Measurements from ENCODE around the gene C16orf87.
A peak's percentile ranks its signal among the peaks of the same experiment; 100 is the strongest.

C16orf87 gene

DNA sequence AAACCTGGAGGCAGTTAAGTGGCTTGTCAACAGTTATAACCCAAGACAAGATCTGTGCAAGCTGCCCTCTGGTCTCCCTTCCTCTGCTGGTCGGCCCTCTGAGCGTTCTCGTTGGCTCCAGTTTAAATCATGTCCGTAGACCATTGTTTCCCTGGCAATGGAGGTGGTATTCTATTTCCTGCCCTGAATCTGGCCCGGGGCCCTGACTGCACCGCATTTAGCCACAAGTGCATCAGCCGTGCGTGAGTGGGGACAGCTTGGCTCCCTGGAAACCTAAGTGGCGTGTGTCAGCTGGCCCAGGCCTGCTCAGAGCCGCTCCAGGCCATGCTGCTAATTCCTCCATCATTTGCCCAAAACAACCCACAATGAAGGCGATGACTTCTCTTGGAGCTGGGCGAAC is 67.8 kb downstream of the C16orf87 start:
- H3K27ac ChIP-seq, result peak overlapping the region; percentile 31; the same call in 1 of the 2 replicates
- TF ChIP-seq, protein P1, sequence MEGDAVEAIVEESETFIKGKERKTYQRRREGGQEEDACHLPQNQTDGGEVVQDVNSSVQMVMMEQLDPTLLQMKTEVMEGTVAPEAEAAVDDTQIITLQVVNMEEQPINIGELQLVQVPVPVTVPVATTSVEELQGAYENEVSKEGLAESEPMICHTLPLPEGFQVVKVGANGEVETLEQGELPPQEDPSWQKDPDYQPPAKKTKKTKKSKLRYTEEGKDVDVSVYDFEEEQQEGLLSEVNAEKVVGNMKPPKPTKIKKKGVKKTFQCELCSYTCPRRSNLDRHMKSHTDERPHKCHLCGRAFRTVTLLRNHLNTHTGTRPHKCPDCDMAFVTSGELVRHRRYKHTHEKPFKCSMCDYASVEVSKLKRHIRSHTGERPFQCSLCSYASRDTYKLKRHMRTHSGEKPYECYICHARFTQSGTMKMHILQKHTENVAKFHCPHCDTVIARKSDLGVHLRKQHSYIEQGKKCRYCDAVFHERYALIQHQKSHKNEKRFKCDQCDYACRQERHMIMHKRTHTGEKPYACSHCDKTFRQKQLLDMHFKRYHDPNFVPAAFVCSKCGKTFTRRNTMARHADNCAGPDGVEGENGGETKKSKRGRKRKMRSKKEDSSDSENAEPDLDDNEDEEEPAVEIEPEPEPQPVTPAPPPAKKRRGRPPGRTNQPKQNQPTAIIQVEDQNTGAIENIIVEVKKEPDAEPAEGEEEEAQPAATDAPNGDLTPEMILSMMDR (conservative IDR thresholded peaks at IDR 0.05), result no peak

DNA sequence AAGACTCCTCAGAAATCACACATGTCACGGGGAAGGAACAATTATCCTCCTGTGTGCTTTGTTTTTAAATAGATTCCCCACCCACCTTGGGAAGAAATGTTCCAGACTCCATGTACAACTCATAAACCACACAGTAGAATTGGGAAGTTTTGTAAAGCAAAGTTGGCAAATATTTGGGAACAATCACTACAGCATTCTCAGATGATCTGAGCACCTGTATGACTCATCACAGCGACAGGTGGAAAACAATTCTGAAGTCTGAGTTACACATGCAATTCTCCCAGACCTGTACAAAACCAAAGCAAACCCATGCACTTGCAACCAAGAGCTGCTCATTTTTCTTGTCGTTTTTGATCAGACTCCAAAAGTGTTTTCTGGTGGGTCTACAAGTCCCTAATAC is 68.4 kb downstream of the C16orf87 start:
- peak overlapping the region; percentile 31; the same call in 1 of the 2 replicates for H3K27ac ChIP-seq
- TF ChIP-seq, protein P1 (conservative IDR thresholded peaks at IDR 0.05), result no peak

DNA sequence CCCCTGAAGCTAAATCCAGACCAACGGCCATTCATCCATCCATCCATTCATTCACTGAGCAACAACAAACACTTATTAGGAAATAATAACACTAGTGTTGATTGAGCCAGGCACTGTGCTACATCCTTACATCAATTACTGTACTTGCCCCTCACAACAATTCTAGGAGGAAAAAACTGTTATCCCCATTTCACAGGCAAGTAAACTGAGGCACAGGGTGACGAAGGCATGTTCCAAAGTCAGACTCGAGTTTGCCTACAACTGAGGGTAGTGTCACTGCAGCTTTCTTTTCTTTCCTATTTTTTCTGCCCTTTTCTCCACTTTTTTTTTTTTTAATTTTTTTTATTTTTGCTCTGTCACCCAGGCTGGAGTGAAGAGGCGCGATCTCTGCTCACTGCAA is 71.7 kb downstream of the C16orf87 start:
- TF ChIP-seq, protein P1 (conservative IDR thresholded peaks at IDR 0.05), result no peak
- no peak overlapping the region for H3K27ac ChIP-seq

DNA sequence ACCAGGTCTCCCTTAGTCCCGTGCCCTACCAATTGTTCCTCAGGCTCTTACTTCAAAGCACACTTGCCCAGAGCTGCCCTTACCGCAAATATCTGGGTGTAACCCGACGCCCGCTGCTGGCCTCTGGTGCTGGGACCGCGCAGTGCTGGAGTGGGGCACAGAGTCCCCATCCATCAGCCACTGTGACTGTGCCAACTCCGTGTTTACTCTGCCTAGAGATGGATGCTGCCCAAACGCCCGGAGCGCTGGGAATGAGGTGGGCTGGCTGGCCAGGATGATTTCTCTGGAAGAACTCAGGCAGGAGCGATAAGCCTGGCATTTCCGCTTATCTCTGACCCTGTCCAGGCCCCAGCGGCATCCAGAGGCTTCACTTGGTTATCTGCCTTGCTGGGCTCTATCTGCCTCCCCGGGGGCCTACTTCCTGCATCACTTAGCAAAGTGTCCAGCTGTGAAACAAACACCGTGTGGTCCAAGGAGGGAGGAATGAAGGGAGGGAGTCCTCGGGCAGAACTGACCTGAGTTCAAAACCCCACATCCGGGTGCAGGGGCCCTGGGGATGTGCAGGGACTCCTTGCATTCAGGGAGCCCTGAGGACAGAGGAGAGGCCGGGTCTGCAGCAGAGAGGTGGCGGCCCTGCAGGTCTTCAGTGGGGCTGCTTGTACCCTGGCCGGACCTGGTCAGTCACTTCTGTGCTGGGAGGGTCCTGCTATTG is 73.5 kb downstream of the C16orf87 start:
- TF ChIP-seq, protein P1 (conservative IDR thresholded peaks at IDR 0.05), result no peak
- no peak overlapping the region for H3K27ac ChIP-seq

DNA sequence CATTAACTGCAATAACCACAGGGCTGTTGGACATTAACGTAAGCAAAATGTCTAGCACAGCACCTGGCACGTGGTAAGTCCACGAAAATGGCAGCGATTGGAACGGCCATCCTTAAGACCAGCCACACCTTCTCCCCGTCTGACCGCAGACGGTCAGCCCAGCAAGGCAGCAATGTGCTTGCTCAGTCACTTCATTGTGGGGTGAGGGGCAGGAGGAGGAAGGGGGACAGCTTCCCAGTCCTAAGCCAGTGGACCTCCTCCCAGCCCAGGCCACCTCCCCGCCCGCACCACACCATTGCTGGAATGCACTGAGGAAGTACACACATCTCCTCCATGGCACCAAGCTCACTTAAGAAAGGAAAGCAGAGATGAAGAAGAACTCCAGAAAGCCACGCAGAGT is 74.2 kb downstream of the C16orf87 start:
- H3K27ac ChIP-seq, result no peak overlapping the region

DNA sequence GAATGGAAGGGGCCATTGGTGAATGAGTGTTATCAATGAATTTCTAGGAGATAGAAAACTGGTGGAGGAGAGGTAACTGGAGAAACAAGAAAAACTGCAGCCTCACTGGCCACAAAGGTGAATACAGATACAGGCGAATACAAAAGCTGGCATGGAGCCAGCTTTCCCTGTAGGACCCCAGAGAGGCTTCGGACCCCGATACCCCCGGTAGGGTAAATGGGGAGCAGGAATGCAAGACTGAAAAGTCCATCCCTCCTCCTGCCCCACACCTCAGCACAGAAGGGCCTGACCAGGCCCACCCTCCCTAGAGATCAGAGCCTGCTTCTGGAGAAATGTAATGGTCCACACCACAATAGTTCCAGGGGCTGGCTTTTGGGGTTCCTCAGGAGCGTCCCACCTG is 78.0 kb downstream of the C16orf87 start:
- TF ChIP-seq, protein P1 (conservative IDR thresholded peaks at IDR 0.05), result no peak
- H3K27ac ChIP-seq, result no peak overlapping the region

More for the DNA sequence above, 74.2 kb downstream of the C16orf87 start:
- TF ChIP-seq, protein P1 (conservative IDR thresholded peaks at IDR 0.05), result no peak

DNA sequence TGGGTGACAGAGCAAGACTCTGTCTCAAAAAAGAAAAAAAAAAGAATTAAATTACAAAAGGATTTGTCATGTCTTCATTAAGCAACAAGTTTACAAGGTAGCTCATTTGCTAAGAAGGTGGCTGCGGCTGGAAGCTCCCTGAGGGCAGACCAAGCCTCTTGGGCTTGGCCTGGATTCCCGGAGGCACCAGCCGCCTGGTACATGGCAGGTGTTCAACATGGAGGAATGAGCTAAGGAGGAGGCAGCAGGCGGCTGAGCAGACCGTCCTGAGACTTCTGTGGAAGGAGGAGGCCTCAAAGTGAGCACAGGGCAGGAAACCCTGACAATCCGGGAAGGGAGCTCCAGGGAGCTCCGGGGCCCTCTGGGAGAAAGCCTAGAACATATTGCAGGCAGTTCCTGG is 79.6 kb downstream of the C16orf87 start:
- H3K27ac ChIP-seq, result no peak overlapping the region
- TF ChIP-seq, protein P1 (conservative IDR thresholded peaks at IDR 0.05), result no peak

All from VCaP (cell line).